Astrocyte (in vitro differentiated cells and primary cell): ENCODE results near the gene SIAH2. TPM values are rescaled to one million over a fixed set of nuclear protein-coding genes. Genes with fewer than 3 reads are reported as not detected.

Experiments
- DNase-seq: peaks from one replicate; pipeline ENCODE4 v3.0.0-alpha.2; 2010; ENCODE audit warnings: low read depth
- FAIRE-seq: peaks from 2 replicates; lab custom pipeline; 2011; peaks lifted over from hg19 to GRCh38; lab: Jason Lieb, UNC
- H2AFZ ChIP-seq: 2 replicates; pipeline ENCODE4 v1.6.0; 2012; ENCODE audit warnings: low read depth, low read length, inconsistent platforms
- H3K27ac ChIP-seq: 2 replicates; pipeline ENCODE4 v1.5.1; 2011; ENCODE audit warnings: low read depth, low read length, inconsistent platforms
- H3K27me3 ChIP-seq: 2 replicates; pipeline ENCODE4 v1.6.0; 2011; ENCODE audit warnings: low read length, inconsistent platforms; ENCODE audit not compliant: insufficient read depth
- H3K36me3 ChIP-seq: 2 replicates; pipeline ENCODE4 v1.5.1; 2011; ENCODE audit warnings: low read length, inconsistent platforms; ENCODE audit not compliant: insufficient read depth
- H3K4me1 ChIP-seq: 2 replicates; pipeline ENCODE4 v1.5.1; 2011; ENCODE audit warnings: low read length, inconsistent platforms; ENCODE audit not compliant: insufficient read depth
- H3K4me2 ChIP-seq: 2 replicates; pipeline ENCODE4 v1.6.0; 2012; ENCODE audit warnings: low read length, inconsistent platforms
- H3K4me3 ChIP-seq: 2 replicates; pipeline ENCODE4 v1.5.1; 2011; ENCODE audit warnings: low read depth, mild to moderate bottlenecking, low read length, inconsistent platforms; ENCODE audit not compliant: insufficient read depth
- H3K79me2 ChIP-seq: 2 replicates; pipeline ENCODE4 v1.6.0; 2012; ENCODE audit warnings: mild to moderate bottlenecking, low read length, inconsistent platforms; ENCODE audit not compliant: insufficient read depth
- H3K9ac ChIP-seq: 2 replicates; pipeline ENCODE4 v1.6.0; 2012; ENCODE audit warnings: mild to moderate bottlenecking, low read length, inconsistent platforms
- H3K9me3 ChIP-seq: 2 replicates; pipeline ENCODE4 v1.5.1; 2012; ENCODE audit warnings: low read depth, mild to moderate bottlenecking, low read length, inconsistent platforms; ENCODE audit not compliant: insufficient read depth
- H4K20me1 ChIP-seq: 2 replicates; pipeline ENCODE4 v1.6.0; 2012; ENCODE audit warnings: low read length, inconsistent platforms; ENCODE audit not compliant: insufficient read depth
- H3K27ac Mint-ChIP-seq: one replicate; pipeline ENCODE4 v1.8.0; 2021; ENCODE audit warnings: mild to moderate bottlenecking, mixed read lengths; ENCODE audit not compliant: unreplicated experiment
- H3K27me3 Mint-ChIP-seq: one replicate; pipeline ENCODE4 v1.8.0; 2021; ENCODE audit warnings: low read depth, mixed read lengths; ENCODE audit not compliant: unreplicated experiment
- H3K36me3 Mint-ChIP-seq: one replicate; pipeline ENCODE4 v1.8.0; 2021; ENCODE audit warnings: low read depth, mixed read lengths; ENCODE audit not compliant: unreplicated experiment
- H3K4me1 Mint-ChIP-seq: one replicate; pipeline ENCODE4 v1.8.0; 2021; ENCODE audit warnings: low read depth, mixed read lengths; ENCODE audit not compliant: unreplicated experiment
- H3K4me3 Mint-ChIP-seq: one replicate; pipeline ENCODE4 v1.8.0; 2021; ENCODE audit warnings: mild to moderate bottlenecking, moderate library complexity, mixed read lengths; ENCODE audit not compliant: unreplicated experiment
- H3K9me3 Mint-ChIP-seq: one replicate; pipeline ENCODE4 v1.8.0; 2021; ENCODE audit warnings: mild to moderate bottlenecking, mixed read lengths; ENCODE audit not compliant: unreplicated experiment
- EZH2 ChIP-seq: IDR thresholded peaks from 2 replicates; pipeline ENCODE4 v1.6.1; 2012; ENCODE audit warnings: mild to moderate bottlenecking, low read length, inconsistent platforms; ENCODE audit not compliant: insufficient read depth
- total RNA-seq: library from RNA; stranded (reverse); gene quantifications from 2 replicates; pipeline ENCODE4 v1.2.1, GENCODE V29; 2021
- TF ChIP-seq, protein P1 (sequence below): IDR thresholded peaks from 2 replicates; pipeline ENCODE4 v1.5.1; 2011; ENCODE audit warnings: low read depth, mild to moderate bottlenecking, inconsistent platforms, low read length, moderate library complexity; ENCODE audit not compliant: insufficient read depth

The SIAH2 gene
- total RNA-seq, 1 donor from 2014 or later, result 39.3 TPM

DNA sequence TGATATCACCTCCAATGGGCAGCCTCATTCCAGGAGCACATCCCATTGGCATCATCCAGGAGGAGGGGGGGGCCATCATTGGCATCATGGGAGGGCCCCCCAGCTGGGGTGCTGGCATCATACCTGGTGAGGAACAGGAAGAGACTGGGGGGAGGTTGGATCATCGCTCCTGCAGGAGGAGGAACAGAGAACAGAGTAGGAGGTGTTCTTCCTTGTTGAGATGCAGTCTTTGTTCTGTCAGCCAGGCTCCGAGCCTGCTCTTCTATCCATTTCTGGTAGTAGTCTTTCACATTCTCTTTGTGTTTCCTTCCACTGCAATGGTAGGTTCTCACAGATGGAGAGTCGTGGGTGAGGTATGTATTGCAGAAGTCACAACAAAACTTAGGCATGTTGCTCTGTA, 42.5 kb downstream of the SIAH2 start:
- Histone ChIP-seq H3K9ac (no peak overlapping the region), H3K9me3 (no peaks in the 10 kb centered on the region), H3K27ac (no peak overlapping the region), H3K79me2 (no peaks in the 10 kb centered on the region), H3K27me3 (peaks cover 2% of the 10 kb centered on the region), H2AFZ (no peak overlapping the region), H3K36me3 (no peaks in the 10 kb centered on the region), H4K20me1 (no peaks in the 10 kb centered on the region), H3K4me1 (no peaks in the 10 kb centered on the region), H3K4me3 (no peak overlapping the region), H3K4me2 (no peak overlapping the region)
- no peak for FAIRE-seq
- Mint-ChIP-seq H3K9me3 (no peaks in the 10 kb centered on the region), H3K4me1 (no peaks in the 10 kb centered on the region), H3K27ac (no peak overlapping the region), H3K27me3 (no peaks in the 10 kb centered on the region), H3K36me3 (no peaks in the 10 kb centered on the region), H3K4me3 (no peak overlapping the region)
- TF ChIP-seq, protein P1, sequence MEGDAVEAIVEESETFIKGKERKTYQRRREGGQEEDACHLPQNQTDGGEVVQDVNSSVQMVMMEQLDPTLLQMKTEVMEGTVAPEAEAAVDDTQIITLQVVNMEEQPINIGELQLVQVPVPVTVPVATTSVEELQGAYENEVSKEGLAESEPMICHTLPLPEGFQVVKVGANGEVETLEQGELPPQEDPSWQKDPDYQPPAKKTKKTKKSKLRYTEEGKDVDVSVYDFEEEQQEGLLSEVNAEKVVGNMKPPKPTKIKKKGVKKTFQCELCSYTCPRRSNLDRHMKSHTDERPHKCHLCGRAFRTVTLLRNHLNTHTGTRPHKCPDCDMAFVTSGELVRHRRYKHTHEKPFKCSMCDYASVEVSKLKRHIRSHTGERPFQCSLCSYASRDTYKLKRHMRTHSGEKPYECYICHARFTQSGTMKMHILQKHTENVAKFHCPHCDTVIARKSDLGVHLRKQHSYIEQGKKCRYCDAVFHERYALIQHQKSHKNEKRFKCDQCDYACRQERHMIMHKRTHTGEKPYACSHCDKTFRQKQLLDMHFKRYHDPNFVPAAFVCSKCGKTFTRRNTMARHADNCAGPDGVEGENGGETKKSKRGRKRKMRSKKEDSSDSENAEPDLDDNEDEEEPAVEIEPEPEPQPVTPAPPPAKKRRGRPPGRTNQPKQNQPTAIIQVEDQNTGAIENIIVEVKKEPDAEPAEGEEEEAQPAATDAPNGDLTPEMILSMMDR, result no peak
- TF ChIP-seq EZH2, result no peak
- DNase-seq, result no peak

DNA sequence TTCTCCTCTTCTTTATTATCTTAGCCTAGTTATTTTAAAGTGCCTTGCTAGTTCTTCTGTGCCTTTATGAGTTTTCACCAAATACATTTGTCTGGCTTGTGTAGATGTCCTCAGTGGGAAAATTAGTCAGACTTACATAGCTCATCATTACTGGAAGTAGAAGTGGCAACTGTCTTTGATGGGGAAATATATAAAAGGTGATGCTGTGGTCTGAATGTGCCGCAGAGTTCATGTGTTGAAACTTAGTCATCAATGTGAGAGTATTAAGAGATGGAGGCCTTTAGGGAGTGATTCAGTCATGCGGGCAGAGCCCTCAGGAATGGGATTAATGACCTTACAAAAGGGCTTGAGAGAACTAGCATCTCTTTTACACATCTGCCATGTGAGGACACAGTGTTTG, 52.9 kb downstream of the SIAH2 start:
- Histone ChIP-seq H3K4me2 (no peak overlapping the region), H3K36me3 (no peaks in the 10 kb centered on the region), H3K27me3 (no peaks in the 10 kb centered on the region), H3K9ac (no peak overlapping the region), H3K4me1 (no peaks in the 10 kb centered on the region), H3K79me2 (no peaks in the 10 kb centered on the region), H3K4me3 (no peak overlapping the region), H2AFZ (no peak overlapping the region), H3K9me3 (no peaks in the 10 kb centered on the region), H3K27ac (no peak overlapping the region), H4K20me1 (no peaks in the 10 kb centered on the region)
- no peak overlapping the region for H3K27ac Mint-ChIP-seq
- H3K27me3 Mint-ChIP-seq, result peaks cover 2% of the 10 kb centered on the region
- H3K4me1 Mint-ChIP-seq, result no peaks in the 10 kb centered on the region
- no peak for DNase-seq
- H3K4me3 Mint-ChIP-seq, result no peak overlapping the region
- H3K9me3 Mint-ChIP-seq, result peaks cover 29% of the 10 kb centered on the region
- no peak for FAIRE-seq
- H3K36me3 Mint-ChIP-seq, result peaks cover 5% of the 10 kb centered on the region
- TF ChIP-seq EZH2, result no peak

DNA sequence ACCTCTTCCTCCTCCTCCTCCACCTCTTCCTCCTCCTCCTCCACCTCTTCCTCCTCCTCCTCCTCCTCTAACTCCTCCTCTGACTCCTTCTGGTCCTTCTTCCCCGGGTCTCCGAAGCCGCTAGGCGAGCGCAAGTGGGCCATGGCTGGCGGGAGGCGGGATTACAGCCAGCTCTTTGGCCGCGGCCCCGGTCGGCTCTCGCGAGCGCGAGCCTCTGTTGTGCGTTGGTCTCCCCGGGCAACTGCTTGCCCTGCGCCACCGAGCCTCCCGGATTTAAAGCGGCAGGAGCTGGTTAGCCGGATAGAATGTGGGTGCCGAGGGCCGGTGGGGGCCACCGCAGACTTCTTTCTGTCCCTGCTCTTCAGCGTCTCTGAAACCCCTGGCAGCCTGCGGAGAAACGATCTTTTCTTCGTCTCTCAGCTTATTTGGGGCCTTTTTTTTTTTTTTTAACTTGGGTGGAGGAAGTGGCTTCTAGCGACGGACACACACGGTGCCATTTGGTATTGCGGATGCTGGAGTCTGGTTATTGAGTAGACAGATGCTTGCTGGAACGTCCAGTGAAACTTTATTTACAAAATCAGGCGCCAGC, 59.1 kb downstream of the SIAH2 start, which contains the start of gene ERICH6:
Gene ERICH6, minus strand, starts transcription at position 165 of the 589 bp plus-strand sequence. Its CDS starts 22 bp downstream, at position 143.
- TF ChIP-seq, protein P1, result no peak
- no peak for TF ChIP-seq EZH2
- Mint-ChIP-seq H3K4me3 (peak within 1 kb of the TSS; percentile 93), H3K36me3 (peaks cover 5% of the 10 kb centered on the region), H3K27ac (peak within 1 kb of the TSS; percentile 96), H3K4me1 (peaks cover 4% of the 10 kb centered on the region), H3K27me3 (no peaks in the 10 kb centered on the region), H3K9me3 (no peaks in the 10 kb centered on the region)
- Histone ChIP-seq H2AFZ (peak within 1 kb of the TSS; percentile 94), H3K9me3 (no peaks in the 10 kb centered on the region), H3K4me1 (peaks cover 12% of the 10 kb centered on the region), H3K27me3 (no peaks in the 10 kb centered on the region), H3K4me3 (peak within 1 kb of the TSS; percentile 76), H3K79me2 (no peaks in the 10 kb centered on the region), H3K4me2 (peak within 1 kb of the TSS; percentile 91), H3K27ac (peak within 1 kb of the TSS; percentile 68), H3K36me3 (no peaks in the 10 kb centered on the region), H3K9ac (peak within 1 kb of the TSS; percentile 92), H4K20me1 (no peaks in the 10 kb centered on the region)
- DNase-seq (peak; percentile 75), FAIRE-seq (no peak)
